ENCODE measurements around the gene THRSP.

THRSP gene

DNA sequence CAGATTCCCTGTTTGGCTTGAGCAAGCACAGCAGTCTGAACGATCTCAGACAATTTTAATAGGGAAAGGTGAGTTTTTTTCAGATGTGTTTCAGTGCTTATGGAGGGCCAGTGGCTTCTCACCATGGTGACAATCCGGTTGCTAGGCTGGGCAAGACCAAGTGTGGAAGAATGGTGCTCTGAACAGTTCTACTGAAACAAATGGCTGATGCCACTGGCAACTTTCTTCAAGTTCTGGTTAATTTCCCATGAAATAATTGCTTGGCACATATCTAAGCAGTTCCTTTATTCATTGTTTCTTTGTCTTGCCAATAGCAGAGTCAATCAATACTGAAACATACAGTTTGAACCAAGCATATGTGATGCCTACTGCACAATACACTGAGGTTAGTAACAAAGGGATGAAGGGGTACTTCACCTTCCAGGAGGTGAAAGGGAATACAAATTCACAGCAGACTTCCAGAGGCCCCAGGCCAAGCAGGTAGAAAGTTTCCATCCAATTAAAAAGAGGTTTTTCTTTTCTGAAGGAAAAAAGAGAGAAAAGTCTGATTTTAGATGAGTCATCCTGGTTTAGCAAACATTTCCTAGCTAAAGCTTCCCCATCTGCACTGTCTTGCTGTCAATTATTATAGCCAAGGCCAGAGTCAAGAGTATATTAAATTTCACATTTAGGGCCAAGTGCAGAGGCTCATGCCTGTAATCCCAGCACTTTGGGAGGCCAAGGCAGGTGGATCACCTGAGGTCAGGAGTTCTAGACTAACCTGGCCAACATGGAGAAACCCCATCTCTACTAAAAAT lies 37.2 kb downstream of the THRSP start:
- DNase-seq = no peak

DNA sequence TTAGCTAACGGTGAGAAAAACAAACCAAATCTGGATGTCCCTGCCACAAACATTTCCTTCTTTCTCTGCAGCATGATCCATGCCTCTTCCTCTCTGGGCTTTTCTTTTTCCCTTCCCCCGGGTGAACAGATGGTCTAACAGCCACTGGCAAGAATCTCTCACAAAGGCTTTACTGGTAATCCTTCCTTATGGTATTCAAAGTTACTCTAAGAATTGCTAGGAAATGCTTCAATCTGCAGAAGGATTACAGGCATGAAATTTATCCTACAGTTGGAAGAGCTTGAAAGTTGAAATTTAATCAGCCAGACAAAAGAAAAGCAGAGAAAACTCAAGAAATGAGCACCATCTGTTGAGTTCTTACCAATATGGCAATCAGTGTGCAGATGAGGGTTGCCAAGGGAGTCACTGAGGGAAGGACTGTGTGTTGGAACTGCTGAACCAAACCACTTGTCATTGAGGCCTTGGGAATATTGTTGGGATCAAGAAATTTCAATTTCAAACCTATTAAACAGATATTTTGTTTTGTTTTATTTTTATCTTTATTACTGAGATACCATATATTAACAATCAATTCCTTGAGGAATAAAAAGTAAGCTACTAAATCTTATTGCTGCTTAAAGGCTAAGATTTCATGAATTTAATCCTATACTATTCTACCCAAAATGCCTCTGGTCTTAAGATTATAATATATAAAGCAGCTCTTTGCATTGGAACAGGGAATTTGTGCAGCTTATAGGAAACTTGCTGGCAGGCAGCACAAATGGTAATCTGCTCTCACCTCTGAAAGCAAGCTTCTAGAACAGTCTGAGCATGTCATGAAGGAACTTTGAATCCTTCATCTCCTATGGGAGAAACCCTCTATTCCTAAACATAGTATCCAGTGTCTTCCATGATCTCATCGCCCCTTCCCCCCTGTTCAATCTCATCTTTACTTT lies 45.7 kb downstream of the THRSP start:
- DNase-seq = peak; percentile 82

- no peak for DNase-seq
These were observed 46.7 kb downstream of the THRSP start for GRCh38 chr11:78110351-78110750.

DNA sequence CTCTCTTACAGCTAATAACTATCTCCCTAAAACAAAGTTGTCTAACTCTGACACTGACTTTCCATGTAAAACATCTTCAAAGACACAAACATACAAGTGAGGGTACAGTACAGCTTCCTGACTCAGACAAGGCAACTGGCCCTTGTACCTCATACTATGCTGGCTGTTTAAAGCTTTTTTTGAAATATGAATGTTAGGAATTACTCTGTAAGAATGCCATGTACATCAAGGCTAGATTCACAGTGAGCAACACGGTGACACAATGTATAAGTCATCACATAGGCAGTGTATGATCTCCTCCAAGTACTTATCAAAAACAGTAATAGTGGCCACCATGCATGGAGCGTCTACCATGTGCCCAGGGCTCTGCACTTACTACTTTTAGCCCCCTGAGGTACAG lies 47.2 kb downstream of the THRSP start:
- no peak for DNase-seq

- no peak for DNase-seq
These were observed 47.6 kb downstream of the THRSP start for GRCh38 chr11:78111298-78111697.

- no peak for DNase-seq
These were observed 49.1 kb downstream of the THRSP start for GRCh38 chr11:78112582-78113275.

Measured in DMS 273 treated with DMSO at 0.1 percent for 48 hours (cell line).